ENCODE results near the gene ARL6IP4.

ARL6IP4 gene

DNA sequence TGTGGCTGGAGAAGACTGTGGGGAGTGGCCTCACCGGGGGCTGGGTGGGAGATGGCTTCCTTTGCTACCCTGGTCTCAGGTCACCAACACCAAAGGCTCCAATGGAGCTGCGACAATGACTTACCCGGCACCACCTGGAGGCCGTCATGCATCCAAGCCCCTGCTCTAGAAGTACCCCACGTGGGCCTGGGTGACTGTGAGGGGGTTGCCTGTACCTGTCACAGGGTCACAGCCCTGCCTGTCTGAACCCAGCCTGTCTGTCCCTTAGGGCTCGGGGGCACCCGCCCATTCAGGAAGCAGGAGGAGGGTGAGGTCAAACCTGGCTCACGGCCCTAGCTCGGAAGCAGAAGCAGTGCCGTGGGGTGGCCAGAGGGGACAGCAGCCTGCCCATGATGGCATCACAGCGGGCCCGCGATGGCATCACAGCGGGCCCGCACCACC is 33.1 kb upstream of the ARL6IP4 start:
- H3K4me3 ChIP-seq (ENCODE audit: low read depth, low read length): no peak overlapping the region
- TF ChIP-seq MYC (IDR thresholded peaks at IDR 0.05; ENCODE audit: low read depth, low read length): no peak
- TF ChIP-seq CTCF (IDR thresholded peaks at IDR 0.05; ENCODE audit: low read depth, low read length): no peak
- no peak for TF ChIP-seq MAX (IDR thresholded peaks at IDR 0.05; ENCODE audit: low read depth, low read length)
- no peak for TF ChIP-seq POLR2A (IDR thresholded peaks at IDR 0.05; ENCODE audit: extremely low read depth, insufficient read length)
- DNase-seq (ENCODE audit: low read depth): no peak

DNA sequence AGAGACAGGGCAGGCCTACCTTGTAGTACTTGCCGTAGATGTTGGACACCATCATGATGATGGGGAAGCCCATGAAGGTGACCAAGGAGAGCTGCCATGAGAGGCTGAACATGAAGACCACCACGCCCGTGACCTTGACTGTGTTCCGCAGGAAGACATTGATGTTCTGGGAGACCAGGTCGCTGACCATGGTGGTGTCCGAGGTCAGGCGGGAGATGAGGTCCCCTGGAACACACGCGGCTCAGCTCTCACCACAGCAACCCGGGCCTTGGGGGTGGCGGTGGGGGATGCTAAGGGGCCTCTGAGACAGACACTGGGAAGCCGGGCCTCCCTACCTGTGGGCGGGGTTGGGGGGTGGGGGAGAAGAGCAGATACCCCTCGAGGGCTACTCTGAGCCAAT is 31.9 kb upstream of the ARL6IP4 start:
- no peak overlapping the region for H3K4me3 ChIP-seq (ENCODE audit: low read depth, low read length)
- TF ChIP-seq POLR2A (IDR thresholded peaks at IDR 0.05; ENCODE audit: extremely low read depth, insufficient read length) (no peak), MAX (IDR thresholded peaks at IDR 0.05; ENCODE audit: low read depth, low read length) (no peak), CTCF (IDR thresholded peaks at IDR 0.05; ENCODE audit: low read depth, low read length) (no peak), MYC (IDR thresholded peaks at IDR 0.05; ENCODE audit: low read depth, low read length) (no peak)
- DNase-seq (ENCODE audit: low read depth): no peak

DNA sequence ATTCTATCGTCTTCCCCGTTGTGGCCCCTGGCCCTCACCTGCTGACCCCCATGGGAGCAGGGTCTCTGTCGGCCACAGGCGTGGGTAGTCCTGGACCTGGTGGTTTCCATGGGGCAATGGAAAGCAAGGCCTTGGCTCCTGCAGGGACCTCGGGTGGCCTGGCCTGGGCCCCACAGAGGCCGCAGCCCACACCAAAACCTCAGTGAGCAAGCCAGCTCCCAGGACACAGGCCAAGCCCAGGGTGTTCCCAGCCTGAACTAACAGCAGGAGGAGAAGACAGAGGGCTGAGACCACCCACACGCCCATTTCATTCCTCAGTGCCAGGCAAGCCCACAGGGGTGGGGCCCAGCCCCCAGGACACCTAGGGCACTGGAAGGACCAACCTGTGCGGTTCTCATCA is 31.1 kb upstream of the ARL6IP4 start:
- DNase-seq (ENCODE audit: low read depth): no peak
- H3K4me3 ChIP-seq (ENCODE audit: low read depth, low read length): no peak overlapping the region
- no peak for TF ChIP-seq MYC (IDR thresholded peaks at IDR 0.05; ENCODE audit: low read depth, low read length)
- TF ChIP-seq MAX (IDR thresholded peaks at IDR 0.05; ENCODE audit: low read depth, low read length): no peak
- no peak for TF ChIP-seq CTCF (IDR thresholded peaks at IDR 0.05; ENCODE audit: low read depth, low read length)

- TF ChIP-seq MYC (IDR thresholded peaks at IDR 0.05; ENCODE audit: low read depth, low read length) (no peak), MAX (IDR thresholded peaks at IDR 0.05; ENCODE audit: low read depth, low read length) (no peak), POLR2A (IDR thresholded peaks at IDR 0.05; ENCODE audit: extremely low read depth, insufficient read length) (no peak), CTCF (IDR thresholded peaks at IDR 0.05; ENCODE audit: low read depth, low read length) (no peak)
- no peak for DNase-seq (ENCODE audit: low read depth)
- no peak overlapping the region for H3K4me3 ChIP-seq (ENCODE audit: low read depth, low read length)
Measured at GRCh38 chr12:122949816-122950675, 30.4 kb upstream of the ARL6IP4 start.

GRCh38 chr12:122951406-122951805 is 29.1 kb upstream of the ARL6IP4 start:
- TF ChIP-seq MAX (IDR thresholded peaks at IDR 0.05; ENCODE audit: low read depth, low read length) (peak; percentile 46; the same call in 1 of the 2 replicates), POLR2A (IDR thresholded peaks at IDR 0.05; ENCODE audit: extremely low read depth, insufficient read length) (no peak), CTCF (IDR thresholded peaks at IDR 0.05; ENCODE audit: low read depth, low read length) (no peak), MYC (IDR thresholded peaks at IDR 0.05; ENCODE audit: low read depth, low read length) (no peak)
- no peak overlapping the region for H3K4me3 ChIP-seq (ENCODE audit: low read depth, low read length)
- DNase-seq (ENCODE audit: low read depth): peak; percentile 53

All from NB4 (cell line).